Measurements from ENCODE around the gene TMEM201. TPM values are rescaled to one million over a fixed set of nuclear protein-coding genes. Genes with fewer than 3 reads are reported as not detected.

Gene TMEM201, protein sequence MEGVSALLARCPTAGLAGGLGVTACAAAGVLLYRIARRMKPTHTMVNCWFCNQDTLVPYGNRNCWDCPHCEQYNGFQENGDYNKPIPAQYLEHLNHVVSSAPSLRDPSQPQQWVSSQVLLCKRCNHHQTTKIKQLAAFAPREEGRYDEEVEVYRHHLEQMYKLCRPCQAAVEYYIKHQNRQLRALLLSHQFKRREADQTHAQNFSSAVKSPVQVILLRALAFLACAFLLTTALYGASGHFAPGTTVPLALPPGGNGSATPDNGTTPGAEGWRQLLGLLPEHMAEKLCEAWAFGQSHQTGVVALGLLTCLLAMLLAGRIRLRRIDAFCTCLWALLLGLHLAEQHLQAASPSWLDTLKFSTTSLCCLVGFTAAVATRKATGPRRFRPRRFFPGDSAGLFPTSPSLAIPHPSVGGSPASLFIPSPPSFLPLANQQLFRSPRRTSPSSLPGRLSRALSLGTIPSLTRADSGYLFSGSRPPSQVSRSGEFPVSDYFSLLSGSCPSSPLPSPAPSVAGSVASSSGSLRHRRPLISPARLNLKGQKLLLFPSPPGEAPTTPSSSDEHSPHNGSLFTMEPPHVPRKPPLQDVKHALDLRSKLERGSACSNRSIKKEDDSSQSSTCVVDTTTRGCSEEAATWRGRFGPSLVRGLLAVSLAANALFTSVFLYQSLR
- total RNA-seq: 1 to 10 TPM; 3.5 to 6.6 (median 4.1) TPM

DNA sequence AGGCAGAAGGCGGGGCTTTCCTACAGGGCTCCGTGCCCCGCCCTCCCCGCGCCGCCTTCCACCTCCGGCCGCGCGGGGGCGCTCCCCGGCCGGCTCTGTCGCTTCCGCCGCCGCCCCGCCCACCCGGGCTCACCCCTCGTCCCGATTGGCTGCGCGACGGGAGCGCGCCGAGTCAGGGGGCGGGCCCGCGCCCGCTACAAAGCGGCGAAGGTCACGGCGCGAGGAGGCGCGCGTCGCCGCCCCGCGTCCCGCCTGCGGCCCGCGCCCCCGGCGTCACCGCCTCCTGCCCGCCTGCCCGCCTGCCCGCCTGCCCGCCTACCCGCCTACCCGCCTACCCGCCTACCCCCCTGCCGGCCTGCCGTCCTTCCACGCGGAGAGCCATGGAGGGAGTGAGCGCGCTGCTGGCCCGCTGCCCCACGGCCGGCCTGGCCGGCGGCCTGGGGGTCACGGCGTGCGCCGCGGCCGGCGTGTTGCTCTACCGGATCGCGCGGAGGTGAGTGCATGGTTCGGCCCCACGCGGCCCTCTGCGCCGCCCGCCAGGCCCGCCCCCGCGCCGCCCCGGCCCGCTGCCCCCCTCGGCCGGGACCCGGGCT lies at the start of gene TMEM201:
TMEM201 (plus strand) TSS at position 361 of the 593 bp plus-strand sequence; CDS start at position 381, 20 bp downstream.
- TF ChIP-seq, protein P1, sequence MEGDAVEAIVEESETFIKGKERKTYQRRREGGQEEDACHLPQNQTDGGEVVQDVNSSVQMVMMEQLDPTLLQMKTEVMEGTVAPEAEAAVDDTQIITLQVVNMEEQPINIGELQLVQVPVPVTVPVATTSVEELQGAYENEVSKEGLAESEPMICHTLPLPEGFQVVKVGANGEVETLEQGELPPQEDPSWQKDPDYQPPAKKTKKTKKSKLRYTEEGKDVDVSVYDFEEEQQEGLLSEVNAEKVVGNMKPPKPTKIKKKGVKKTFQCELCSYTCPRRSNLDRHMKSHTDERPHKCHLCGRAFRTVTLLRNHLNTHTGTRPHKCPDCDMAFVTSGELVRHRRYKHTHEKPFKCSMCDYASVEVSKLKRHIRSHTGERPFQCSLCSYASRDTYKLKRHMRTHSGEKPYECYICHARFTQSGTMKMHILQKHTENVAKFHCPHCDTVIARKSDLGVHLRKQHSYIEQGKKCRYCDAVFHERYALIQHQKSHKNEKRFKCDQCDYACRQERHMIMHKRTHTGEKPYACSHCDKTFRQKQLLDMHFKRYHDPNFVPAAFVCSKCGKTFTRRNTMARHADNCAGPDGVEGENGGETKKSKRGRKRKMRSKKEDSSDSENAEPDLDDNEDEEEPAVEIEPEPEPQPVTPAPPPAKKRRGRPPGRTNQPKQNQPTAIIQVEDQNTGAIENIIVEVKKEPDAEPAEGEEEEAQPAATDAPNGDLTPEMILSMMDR (IDR thresholded peaks at IDR 0.05; ENCODE audit: low read depth): no peak

DNA sequence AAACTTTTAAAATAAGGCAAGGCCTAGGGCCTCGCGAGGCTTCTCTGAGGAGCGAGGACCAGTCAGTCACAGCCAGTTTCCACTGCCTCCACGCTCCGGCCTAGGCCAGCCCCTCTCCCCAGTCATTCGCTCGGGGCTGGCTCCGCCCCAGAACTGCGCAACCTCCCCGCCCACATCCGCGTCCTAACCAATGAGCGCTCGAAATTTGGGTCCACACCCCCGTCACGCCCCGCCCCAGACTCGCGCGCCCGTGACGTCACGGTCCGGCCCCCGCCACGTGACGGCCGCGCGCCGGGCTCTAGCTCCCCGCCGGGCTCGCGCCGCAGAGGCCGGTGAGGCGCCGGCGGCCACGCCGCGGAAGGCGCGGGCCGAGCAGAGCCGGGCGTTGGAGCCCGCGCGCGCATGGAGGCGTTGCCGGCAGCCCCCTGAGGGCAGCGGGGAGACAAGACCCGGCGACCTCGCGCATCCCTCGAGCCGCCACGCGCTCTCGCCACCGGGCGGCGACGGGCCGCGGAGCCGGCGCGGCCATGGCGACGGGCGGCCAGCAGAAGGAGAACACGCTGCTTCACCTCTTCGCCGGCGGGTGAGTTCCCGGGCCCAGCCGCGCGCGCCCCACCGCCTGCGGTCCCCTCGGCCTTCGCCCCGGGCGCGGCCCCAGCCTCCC lies 49.4 kb upstream of the TMEM201 start, which contains the start of gene SLC25A33:
SLC25A33 (plus strand) TSS at position 301 of the 664 bp plus-strand sequence; CDS start at position 528, 227 bp downstream.
- TF ChIP-seq, protein P1 (IDR thresholded peaks at IDR 0.05; ENCODE audit: low read depth): no peak

DNA sequence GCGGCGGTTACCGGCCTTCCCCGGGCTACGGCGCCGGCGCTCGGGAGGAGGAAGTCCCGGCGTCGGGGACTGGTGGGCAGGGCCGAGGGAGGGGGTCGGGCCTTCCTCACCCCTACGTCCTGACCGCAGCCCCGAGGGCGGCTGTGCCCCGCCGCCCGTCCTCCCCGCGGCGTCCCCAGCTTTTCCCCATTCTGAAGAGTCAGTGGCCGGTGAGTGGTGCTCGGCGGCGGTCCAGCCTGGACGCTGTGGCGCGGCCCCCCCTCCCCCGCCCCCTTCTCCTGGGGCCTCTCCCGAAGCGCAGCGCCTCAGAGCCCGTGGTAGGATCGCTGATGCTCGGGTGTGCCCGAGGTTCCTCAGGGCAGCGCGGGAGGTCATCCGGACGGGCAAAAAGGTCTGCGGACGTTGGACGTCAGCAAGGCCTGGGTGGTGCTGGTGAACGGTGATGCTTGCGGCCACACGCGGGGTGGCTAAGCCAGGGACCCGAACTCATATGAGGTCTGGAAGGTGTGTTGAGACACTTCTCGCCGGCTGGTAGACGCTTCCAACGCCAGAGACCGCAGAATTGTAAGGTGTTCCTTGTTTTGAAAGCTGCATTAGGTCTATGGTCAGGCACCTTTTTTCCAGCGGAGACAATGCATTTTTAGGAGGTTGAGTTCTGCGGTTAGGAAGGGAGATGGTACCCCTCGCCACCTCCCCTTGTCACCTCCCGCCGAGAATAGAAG lies 48.7 kb upstream of the TMEM201 start:
- TF ChIP-seq, protein P1 (IDR thresholded peaks at IDR 0.05; ENCODE audit: low read depth): no peak

DNA sequence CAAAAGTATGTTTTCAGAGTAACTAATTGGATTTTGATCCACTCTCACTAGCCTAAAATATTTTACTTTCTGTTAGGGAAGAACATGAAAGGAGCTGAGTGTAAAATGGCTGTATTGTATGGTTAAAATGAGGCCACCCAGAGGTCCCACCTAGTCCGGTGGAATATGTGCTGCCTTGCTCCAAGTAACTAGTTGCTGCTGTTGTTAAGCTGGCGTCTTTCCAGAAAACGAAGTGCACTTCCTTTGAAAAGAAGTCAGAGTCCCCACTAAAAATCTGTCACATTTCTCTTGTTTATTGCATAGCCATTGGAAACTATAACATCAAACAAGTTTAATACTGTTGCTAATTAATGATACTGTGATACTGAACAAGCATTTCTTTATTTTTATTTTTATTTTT lies 46.3 kb upstream of the TMEM201 start:
- TF ChIP-seq, protein P1 (IDR thresholded peaks at IDR 0.05; ENCODE audit: low read depth): no peak

DNA sequence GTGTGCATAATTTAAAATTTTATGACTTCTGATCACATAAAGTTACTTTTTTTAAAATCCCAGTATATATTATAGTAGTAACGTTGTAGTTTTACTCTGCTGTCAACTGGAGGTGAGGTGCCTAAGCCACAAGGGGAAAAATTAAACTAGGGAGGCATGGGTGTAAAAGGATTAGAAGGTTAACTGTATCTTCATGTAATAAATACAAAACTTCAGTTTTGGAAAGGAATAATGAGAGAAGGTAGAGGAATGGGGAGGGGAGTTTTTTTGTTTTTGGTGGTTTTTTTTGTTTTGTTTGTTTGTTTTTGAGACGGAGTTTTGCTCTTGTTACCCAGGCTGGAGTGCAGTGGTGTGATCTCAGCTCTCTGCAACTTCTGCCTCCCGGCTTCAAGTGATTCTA lies 43.8 kb upstream of the TMEM201 start:
- TF ChIP-seq, protein P1 (IDR thresholded peaks at IDR 0.05; ENCODE audit: low read depth): no peak

DNA sequence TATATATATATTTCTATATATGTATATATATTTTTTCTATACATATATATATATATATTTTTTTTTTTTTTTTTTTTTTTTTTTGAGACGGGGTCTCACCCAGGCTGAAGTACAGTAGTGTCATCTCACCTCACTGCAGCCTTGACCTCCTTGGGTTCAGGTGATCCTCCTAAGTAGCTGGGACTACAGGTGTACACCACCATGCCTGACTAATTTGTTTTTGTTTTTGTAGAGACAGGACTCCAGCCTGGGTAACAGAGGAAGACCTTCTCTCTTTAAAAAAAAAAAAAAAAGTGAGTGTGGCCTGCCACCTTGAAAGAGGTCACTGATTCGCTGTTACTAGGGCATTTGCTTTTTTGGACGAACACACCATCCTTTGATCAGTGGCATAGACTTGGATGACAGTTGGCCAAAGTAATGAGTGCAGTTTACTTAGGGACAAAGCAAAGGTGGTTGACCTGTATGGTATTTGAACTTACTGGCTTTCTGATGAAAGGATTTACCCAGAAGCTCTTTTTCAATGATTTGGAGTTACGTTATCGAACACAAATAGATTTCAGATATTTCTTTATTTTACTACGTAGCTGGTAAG lies 38.7 kb upstream of the TMEM201 start:
- TF ChIP-seq, protein P1 (IDR thresholded peaks at IDR 0.05; ENCODE audit: low read depth): no peak

Data from subcutaneous adipose tissue (tissue), 4 donors.